ENCODE measurements around the gene TPCN1.

The TPCN1 gene

DNA sequence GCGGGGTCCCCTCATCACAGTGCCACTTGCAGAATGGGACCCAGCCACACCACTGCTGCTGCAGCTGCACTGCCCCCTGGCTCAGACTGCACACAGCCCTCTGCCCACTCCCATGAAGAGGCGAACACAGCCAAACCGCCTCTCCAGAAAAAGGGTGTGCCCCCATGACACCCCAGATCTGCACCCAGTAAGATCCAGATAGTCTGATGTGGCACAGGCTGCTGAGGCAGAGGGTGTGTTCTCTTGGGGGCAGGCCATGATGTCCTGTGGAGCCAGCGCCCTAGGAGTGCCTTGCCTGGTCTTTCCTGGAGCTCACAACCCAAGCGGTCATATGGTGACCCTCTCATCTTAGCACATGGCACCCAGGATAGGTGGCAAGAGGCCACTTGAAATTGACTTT lies 69.2 kb downstream of the TPCN1 start:
- DNase-seq = no peak

DNA sequence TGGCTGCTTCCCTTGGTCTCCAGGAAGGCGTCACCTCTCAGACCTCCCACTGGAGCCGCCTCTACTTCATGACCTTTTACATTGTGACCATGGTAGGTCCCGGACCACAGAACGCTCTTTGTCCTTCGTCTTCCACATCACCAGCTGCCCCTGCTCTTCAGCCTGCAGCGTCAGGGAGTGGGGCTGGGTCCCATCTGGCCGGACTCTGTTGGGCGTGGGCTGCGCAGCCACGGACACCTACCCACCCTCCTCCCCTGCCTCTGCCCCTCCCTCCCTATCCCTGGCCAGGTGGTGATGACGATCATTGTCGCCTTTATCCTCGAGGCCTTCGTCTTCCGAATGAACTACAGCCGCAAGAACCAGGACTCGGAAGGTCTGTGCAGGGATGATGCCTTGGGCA lies 70.3 kb downstream of the TPCN1 start:
- DNase-seq = no peak

DNA sequence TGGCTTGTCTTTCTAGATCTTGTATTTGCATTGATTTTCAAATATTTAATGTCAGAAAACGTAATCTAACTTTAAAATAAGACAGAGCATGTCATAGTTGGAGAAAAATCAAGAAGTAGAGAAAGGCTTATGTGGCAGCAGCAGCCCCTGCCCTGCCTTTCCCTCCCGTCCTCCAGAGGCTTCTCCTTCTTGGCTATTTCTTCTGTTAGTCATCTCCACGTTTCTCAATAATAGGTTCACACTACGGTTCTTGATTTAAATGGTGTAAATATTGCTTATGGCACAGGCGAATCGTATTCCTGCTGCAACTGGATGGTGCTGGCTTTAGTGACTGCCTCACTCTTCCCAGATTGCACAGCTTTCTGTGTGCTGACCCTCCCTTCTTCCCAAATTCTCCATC lies 70.8 kb downstream of the TPCN1 start:
- DNase-seq = no peak

DNA sequence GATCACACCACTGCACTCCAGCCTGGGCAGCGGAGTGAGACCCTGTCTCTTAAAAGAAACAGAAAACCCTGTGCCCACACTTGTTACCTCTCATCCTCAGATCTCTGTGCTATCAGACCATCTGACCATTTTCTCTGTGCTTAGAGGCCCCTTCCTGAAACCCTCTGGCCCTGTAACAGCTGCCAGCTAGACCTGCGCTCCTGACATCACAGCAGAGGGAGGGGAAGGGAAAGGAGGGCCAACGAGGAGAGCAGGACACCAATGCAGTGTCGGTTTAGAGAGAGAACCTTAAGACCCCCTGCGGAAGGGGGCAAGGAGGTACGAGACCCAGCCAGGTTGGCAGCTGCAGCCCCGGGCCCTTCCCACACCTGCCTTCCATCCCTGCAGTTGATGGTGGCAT lies 71.3 kb downstream of the TPCN1 start:
- no peak for DNase-seq

DNA sequence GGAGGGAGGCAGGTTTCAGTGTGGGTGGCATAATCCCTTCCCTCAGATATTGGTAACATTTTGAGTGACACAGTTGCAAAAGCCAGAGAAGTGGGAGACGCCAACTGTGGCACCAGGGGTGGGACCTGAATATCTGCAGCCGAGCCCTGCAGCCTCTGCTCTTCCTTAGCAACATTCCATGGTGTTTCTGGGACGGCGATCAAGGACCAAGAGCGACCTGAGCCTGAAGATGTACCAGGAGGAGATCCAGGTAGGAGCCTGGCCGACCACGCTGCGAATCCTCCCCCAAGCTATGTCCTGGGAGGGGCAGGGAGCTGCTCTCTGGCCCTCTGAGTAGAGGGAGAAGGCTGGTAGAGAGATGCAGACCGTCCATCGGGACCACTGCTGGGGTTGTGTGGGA lies 71.8 kb downstream of the TPCN1 start:
- no peak for DNase-seq

GRCh38 chr12:113295886-113296556 lies 74.8 kb downstream of the TPCN1 start:
- no peak for DNase-seq

- no peak for DNase-seq
Observed at GRCh38 chr12:113296557-113297213, 75.4 kb downstream of the TPCN1 start.

GRCh38 chr12:113297214-113297587 lies 75.9 kb downstream of the TPCN1 start:
- no peak for DNase-seq

GRCh38 chr12:113297621-113298471 lies 76.6 kb downstream of the TPCN1 start:
- no peak for DNase-seq

GRCh38 chr12:113298472-113298817 lies 77.2 kb downstream of the TPCN1 start:
- no peak for DNase-seq

GRCh38 chr12:113298861-113299545 lies 77.7 kb downstream of the TPCN1 start:
- no peak for DNase-seq

DNA sequence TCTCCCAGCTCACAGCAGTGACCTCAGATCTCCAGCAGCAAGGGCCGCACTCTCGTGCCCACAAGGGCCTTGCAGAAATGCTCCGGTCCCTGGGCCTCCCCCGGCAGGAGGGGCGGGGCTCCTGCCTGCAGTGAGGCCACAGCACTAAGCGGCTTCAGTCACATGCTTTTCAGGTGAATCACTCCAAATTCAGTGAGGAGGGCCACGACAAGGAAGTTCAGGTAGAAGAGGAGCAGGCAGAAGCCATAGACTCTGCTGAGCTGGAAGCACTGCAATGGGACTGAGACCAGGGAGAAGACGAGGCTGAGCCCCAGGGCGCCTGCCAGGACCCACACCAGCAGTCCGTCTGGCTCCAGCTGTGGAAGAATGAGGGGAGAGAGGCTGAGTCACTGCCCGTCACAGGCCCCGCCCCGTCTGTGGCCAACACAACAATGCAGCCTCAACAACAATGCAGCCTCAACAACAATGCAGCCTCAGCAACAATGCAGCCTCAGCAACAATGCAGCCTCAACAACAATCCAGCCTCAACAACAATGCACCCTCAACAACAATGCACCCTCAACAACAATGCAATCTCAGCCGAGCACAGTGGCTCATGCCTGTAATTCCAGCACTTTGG lies 78.5 kb downstream of the TPCN1 start:
- DNase-seq = no peak

- DNase-seq = no peak
Observed at GRCh38 chr12:113301811-113302210, 80.5 kb downstream of the TPCN1 start.

GRCh38 chr12:113302466-113302865 lies 81.2 kb downstream of the TPCN1 start:
- no peak for DNase-seq

- no peak for DNase-seq
Observed at GRCh38 chr12:113302886-113303640, 81.8 kb downstream of the TPCN1 start.

- DNase-seq = no peak
Observed at GRCh38 chr12:113305281-113305856, 84.1 kb downstream of the TPCN1 start.

DNA sequence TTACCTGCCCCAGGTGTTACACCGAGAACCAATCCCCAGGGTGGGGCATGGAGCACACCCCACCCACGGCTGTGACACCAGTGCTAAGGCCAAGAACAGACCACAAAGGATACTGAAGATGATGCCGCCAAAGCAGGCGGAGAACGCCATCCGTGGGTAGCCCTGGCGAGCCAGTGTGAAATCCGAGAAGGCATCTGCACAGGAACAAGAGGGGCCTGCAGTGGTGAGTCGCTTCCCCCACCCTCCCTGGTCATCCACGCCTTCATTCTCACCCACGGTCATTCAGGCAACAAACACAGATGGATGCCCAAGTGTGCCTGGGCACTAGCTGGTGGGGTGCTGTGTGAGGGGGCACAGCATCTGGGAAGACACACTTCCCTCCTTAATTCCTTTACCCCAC lies 85.1 kb downstream of the TPCN1 start:
- no peak for DNase-seq

GRCh38 chr12:113310489-113310888 lies 89.2 kb downstream of the TPCN1 start:
- DNase-seq = no peak

- DNase-seq = no peak
Observed at GRCh38 chr12:113314121-113314529, 92.9 kb downstream of the TPCN1 start.

DNA sequence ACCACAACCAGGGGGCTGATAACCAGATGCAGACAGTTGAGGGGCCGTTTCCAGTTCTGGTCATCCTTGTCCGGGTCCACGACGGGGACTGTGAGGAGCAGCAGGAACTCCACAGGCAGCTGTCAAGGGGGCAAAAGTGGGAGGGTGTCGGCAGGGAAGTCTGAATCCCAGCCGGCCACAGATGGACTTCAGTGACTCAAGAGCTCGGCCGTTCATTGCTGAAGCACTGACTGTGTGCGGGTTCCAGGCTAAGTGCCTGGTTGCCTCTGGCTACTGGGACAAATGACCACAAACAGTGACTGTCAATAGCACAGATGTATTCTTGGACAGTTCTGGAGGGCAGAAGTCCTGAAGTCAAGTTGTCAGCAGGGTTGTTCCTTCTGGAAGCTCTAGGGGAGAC lies 94.1 kb downstream of the TPCN1 start:
- no peak for DNase-seq

DNA sequence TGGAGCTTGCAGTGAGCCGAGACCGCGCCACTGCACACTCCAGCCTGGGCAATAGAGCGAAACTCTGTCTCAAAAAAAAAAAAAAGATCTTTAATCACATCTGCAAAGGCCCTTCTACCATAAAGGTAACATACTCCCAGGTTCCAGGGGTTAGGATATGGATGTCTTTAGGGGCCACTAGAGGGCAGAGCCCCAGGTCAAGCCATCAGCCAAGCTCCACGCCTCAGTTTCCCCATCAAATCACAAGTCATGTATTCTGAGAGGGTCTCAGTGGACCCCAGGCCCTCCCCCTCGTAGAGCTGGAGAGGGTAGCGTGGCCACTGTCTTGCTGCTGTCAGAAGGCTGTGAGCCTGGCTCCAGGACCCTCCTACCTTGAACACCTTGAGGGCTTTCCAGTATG lies 94.9 kb downstream of the TPCN1 start:
- no peak for DNase-seq

- DNase-seq = no peak
Observed at GRCh38 chr12:113317122-113317521, 95.9 kb downstream of the TPCN1 start.
